Measurements from ENCODE around the gene TLK2. TPM values are rescaled to one million over a fixed set of nuclear protein-coding genes. Genes with fewer than 3 reads are reported as not detected.

Gene TLK2
- total and polyA plus RNA-seq, 2 donors (not counting 3 experiments of a cell fraction or from before 2014, with no cell fraction given), result 30.7 to 40.7 TPM

DNA sequence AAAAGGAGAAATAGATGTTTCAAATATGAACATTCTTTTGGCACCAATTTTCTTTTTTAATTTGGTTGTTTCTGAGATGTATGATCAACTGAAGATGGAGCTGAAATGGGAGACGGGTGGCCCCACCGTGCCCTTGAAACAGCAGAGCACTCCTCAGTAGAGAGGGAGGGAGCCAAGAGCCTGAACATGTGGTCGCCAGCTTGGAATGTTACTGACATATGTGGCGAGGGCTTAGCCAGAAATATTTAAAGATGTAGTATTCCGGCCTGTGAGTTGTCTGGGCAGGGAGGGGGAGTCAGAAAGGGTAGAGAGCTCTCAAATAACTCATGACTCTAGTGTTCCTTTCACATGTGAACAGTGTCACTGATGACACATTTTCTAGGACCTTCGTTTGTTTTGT is 135.5 kb downstream of the TLK2 start:
- H3K36me3 ChIP-seq (ENCODE audit: control insufficient read depth in 2 of 2, extremely low read depth in 1 of 2, insufficient read depth in 2 of 2, low read length in 2 of 2), result peaks cover 3 to 18% of the 10 kb centered on the region in 2 experiments
- ChIA-PET CTCF (interaction anchor here (1.3 kb wide), 1 partner anchor 61 kb away, joined by 3 read pairs; no protein-coding TSS in a partner anchor), POLR2A (no interaction called here)
- no peak overlapping the region for H3K4me2 ChIP-seq (ENCODE audit: insufficient read depth, low read length)
- H2AFZ ChIP-seq (ENCODE audit: low read depth, low read length), result no peak overlapping the region
- DNase-seq (ENCODE audit: low read depth, low spot score) (no peak), FAIRE-seq (no peak)
- BruUV-seq (replicated peaks), result no TSS peak
- no peak overlapping the region for H3K27ac ChIP-seq (ENCODE audit: insufficient read depth, low read depth, low read length)
- H3K27me3 ChIP-seq (ENCODE audit: control insufficient read depth in 2 of 2, insufficient read depth in 2 of 2, low read length in 2 of 2), result no peaks in the 10 kb centered on the region
- intact Hi-C loops (cut with micrococcal nuclease) (no loop called here), dilution Hi-C loops (cut with MboI; ENCODE audit: extremely low pct_ligation_motif_present, low sequenced_read_pairs) (no loop called here)
- no peak overlapping the region for H3K4me3 ChIP-seq (replicated peaks in 1 of 3; ENCODE audit: insufficient read depth in 1 of 3, low read depth in 1 of 3, low read length in 3 of 3)
- TF ChIP-seq JUN (IDR thresholded peaks at IDR 0.05; ENCODE audit: borderline replicate concordance, insufficient read depth, insufficient read length, low read depth) (no peak), EZH2 (IDR thresholded peaks at IDR 0.05; ENCODE audit: borderline replicate concordance, low read depth, low read length, severe bottlenecking) (no peak), GATA2 (IDR thresholded peaks at IDR 0.05; ENCODE audit: insufficient read depth, insufficient read length, low read depth, low read length) (no peak), POLR2A (IDR thresholded peaks at IDR 0.05; ENCODE audit: low read depth, low read length) (no peak), MYC (IDR thresholded peaks at IDR 0.05; ENCODE audit: low read depth, low read length) (no peak), FOS (IDR thresholded peaks at IDR 0.05; ENCODE audit: borderline replicate concordance, insufficient read depth, low read length) (no peak), POLR2AphosphoS5 (IDR thresholded peaks at IDR 0.05; ENCODE audit: insufficient read depth, low read depth, low read length) (no peak)
- TF ChIP-seq, protein P1, sequence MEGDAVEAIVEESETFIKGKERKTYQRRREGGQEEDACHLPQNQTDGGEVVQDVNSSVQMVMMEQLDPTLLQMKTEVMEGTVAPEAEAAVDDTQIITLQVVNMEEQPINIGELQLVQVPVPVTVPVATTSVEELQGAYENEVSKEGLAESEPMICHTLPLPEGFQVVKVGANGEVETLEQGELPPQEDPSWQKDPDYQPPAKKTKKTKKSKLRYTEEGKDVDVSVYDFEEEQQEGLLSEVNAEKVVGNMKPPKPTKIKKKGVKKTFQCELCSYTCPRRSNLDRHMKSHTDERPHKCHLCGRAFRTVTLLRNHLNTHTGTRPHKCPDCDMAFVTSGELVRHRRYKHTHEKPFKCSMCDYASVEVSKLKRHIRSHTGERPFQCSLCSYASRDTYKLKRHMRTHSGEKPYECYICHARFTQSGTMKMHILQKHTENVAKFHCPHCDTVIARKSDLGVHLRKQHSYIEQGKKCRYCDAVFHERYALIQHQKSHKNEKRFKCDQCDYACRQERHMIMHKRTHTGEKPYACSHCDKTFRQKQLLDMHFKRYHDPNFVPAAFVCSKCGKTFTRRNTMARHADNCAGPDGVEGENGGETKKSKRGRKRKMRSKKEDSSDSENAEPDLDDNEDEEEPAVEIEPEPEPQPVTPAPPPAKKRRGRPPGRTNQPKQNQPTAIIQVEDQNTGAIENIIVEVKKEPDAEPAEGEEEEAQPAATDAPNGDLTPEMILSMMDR (IDR thresholded peaks at IDR 0.05; ENCODE audit: extremely low read depth in 1 of 2, insufficient read depth in 1 of 2, low read depth in 1 of 2, low read length in 2 of 2), result no peak
- TF ChIP-seq, protein P2, sequence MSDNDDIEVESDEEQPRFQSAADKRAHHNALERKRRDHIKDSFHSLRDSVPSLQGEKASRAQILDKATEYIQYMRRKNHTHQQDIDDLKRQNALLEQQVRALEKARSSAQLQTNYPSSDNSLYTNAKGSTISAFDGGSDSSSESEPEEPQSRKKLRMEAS (IDR thresholded peaks at IDR 0.05; ENCODE audit: insufficient read depth, insufficient read length), result no peak
- H3K9ac ChIP-seq (replicated peaks; ENCODE audit: extremely low read depth, insufficient read depth, low read length), result no peak overlapping the region
- no peaks in the 10 kb centered on the region for H4K20me1 ChIP-seq (replicated peaks; ENCODE audit: control insufficient read depth, extremely low read depth, insufficient read depth, low read length)
- no peaks in the 10 kb centered on the region for H3K9me3 ChIP-seq (replicated peaks; ENCODE audit: control insufficient read depth, insufficient read depth, low read length)
- H3K4me1 ChIP-seq (ENCODE audit: control insufficient read depth, extremely low read depth, insufficient read depth, low read length), result no peaks in the 10 kb centered on the region
- H3K9me1 ChIP-seq (replicated peaks; ENCODE audit: control insufficient read depth, extremely low read depth, insufficient read depth, low read length), result no peaks in the 10 kb centered on the region
- H3K79me2 ChIP-seq (ENCODE audit: control insufficient read depth, insufficient read depth, low read length), result no peaks in the 10 kb centered on the region

Data from endothelial cell of umbilical vein (primary cell).